Subcutaneous adipose tissue (tissue), 4 donors: ENCODE results near the gene STK32B. TPM values are rescaled to one million over a fixed set of nuclear protein-coding genes. Genes with fewer than 3 reads are reported as not detected.

Source experiments
- CTCF ChIP-seq: fragments of 450-650 bp; IDR thresholded peaks from one replicate; pipeline ENCODE4 v1.5.1; 2016; ENCODE audit warnings: low read depth, mild to moderate bottlenecking, control low read depth, antibody characterized with exemption, moderate library complexity
- total RNA-seq, 4 donors: library from RNA; depleted of rRNA; stranded (reverse); fragments of >200 nt; gene quantifications; one replicate each; pipeline ENCODE4 v1.1.0, GENCODE V29; 2016

STK32B gene
- total RNA-seq, 4 donors from 2014 or later: 1.3 to 3.2 (median 2.3) TPM

GRCh38 chr4:5021546-5021945 is 29.7 kb upstream of the STK32B start:
- no peak for TF ChIP-seq CTCF

- no peak for TF ChIP-seq CTCF
Measured at GRCh38 chr4:5024673-5025072, 26.6 kb upstream of the STK32B start.

- no peak for TF ChIP-seq CTCF
Measured at GRCh38 chr4:5026371-5026770, 24.9 kb upstream of the STK32B start.

- TF ChIP-seq CTCF: no peak
Measured at GRCh38 chr4:5027346-5027745, 23.9 kb upstream of the STK32B start.

- no peak for TF ChIP-seq CTCF
Measured at GRCh38 chr4:5028480-5028879, 22.8 kb upstream of the STK32B start.

GRCh38 chr4:5029447-5029846 is 21.8 kb upstream of the STK32B start:
- no peak for TF ChIP-seq CTCF

GRCh38 chr4:5030221-5030620 is 21.1 kb upstream of the STK32B start:
- no peak for TF ChIP-seq CTCF
